GM18520 (cell line): Measurements from ENCODE around the gene IQUB.
"Not testable (repeated sequence)": the region's sequence is repeated elsewhere in the genome, so short reads cannot be mapped to it uniquely, and the experiment has no call there.

Source experiments
- ATAC-seq: cut with Tn5 transposase; IDR thresholded peaks from one replicate; pipeline ENCODE4 v1.9.1; 2021; ENCODE audit not compliant: unreplicated experiment

The IQUB gene

GRCh38 chr7:123494193-123494796 is 40.1 kb downstream of the IQUB start:
- ATAC-seq = no peak

GRCh38 chr7:123492485-123492884 is 41.9 kb downstream of the IQUB start:
- ATAC-seq = peak; percentile 65

- ATAC-seq = no peak
These were observed 48.7 kb downstream of the IQUB start for GRCh38 chr7:123485721-123486120.

GRCh38 chr7:123485187-123485586 is 49.2 kb downstream of the IQUB start:
- ATAC-seq = no peak

- ATAC-seq = no peak
These were observed 50.2 kb downstream of the IQUB start for GRCh38 chr7:123484199-123484598.

GRCh38 chr7:123480107-123480506 is 54.3 kb downstream of the IQUB start:
- ATAC-seq = no peak

- not testable (repeated sequence) for ATAC-seq
These were observed 56.3 kb downstream of the IQUB start for GRCh38 chr7:123478056-123478455.

GRCh38 chr7:123472750-123473445 is 61.5 kb downstream of the IQUB start:
- no peak for ATAC-seq

GRCh38 chr7:123472327-123472726 is 62.1 kb downstream of the IQUB start:
- ATAC-seq = no peak

- ATAC-seq = no peak
These were observed 66.1 kb downstream of the IQUB start for GRCh38 chr7:123468303-123468702.

GRCh38 chr7:123463890-123464289 is 70.5 kb downstream of the IQUB start:
- no peak for ATAC-seq

GRCh38 chr7:123460616-123461015 is 73.8 kb downstream of the IQUB start:
- no peak for ATAC-seq

GRCh38 chr7:123455965-123456470 is 78.4 kb downstream of the IQUB start:
- ATAC-seq = no peak

- no peak for ATAC-seq
These were observed 94.3 kb downstream of the IQUB start for GRCh38 chr7:123440101-123440548.

- no peak for ATAC-seq
These were observed 95.2 kb downstream of the IQUB start for GRCh38 chr7:123439191-123439590.

- no peak for ATAC-seq
These were observed 96.9 kb downstream of the IQUB start for GRCh38 chr7:123437447-123437995.

- ATAC-seq = no peak
These were observed 99.2 kb downstream of the IQUB start for GRCh38 chr7:123435080-123435700.

GRCh38 chr7:123433665-123434064 is 100.7 kb downstream of the IQUB start:
- no peak for ATAC-seq

GRCh38 chr7:123432601-123433000 is 101.8 kb downstream of the IQUB start:
- ATAC-seq = no peak

- ATAC-seq = no peak
These were observed 103.2 kb downstream of the IQUB start for GRCh38 chr7:123431075-123431614.

- no peak for ATAC-seq
These were observed 109.1 kb downstream of the IQUB start for GRCh38 chr7:123425246-123425645.
